Measurements from ENCODE around the gene SMC6. TPM values are rescaled to one million over a fixed set of nuclear protein-coding genes. Genes with fewer than 3 reads are reported as not detected.

The SMC6 gene
- polyA plus RNA-seq, 1 of the 3 experiments (the other 2 are of a cell fraction), result 6.5 TPM

DNA sequence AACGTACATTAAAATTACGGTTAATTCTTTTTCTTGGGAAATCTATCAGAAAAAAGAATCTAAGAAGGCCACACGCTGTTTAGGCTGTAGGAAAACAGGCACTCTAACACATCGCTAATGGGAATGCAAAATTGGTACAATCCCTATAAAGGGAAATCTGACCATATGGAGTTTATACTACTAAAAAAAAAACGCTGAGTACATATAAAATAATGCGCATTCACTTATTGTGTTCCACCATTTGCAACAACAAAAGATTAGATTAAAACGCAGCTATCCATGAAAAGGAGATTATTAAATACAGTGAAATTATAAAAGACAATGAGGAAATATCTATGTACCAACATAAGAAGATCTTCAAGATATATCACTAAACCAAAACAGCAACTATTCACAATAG is 62.8 kb downstream of the SMC6 start:
- Histone ChIP-seq H3K27ac (ENCODE audit: low read depth in 2 of 2, low read length in 1 of 2) (no peak overlapping the region), H3K9me2 (no peaks in the 10 kb centered on the region), H3K79me2 (ENCODE audit: insufficient read depth) (peaks cover 9% of the 10 kb centered on the region), H3K4me1 (ENCODE audit: control insufficient read depth in 1 of 2, insufficient read depth in 2 of 2, low read depth in 1 of 2, low read length in 1 of 2) (no peaks in the 10 kb centered on the region), H3F3A (replicated peaks; ENCODE audit: insufficient read depth) (peaks cover 15% of the 10 kb centered on the region), H3K27me3 (ENCODE audit: insufficient read depth) (no peaks in the 10 kb centered on the region), H4K20me1 (ENCODE audit: insufficient read depth) (no peaks in the 10 kb centered on the region), H2AFZ (ENCODE audit: low read depth) (no peak overlapping the region), H3K4me2 (no peak overlapping the region), H3K9ac (no peak overlapping the region), H3K4me3 (ENCODE audit: low read depth in 2 of 2, low read length in 1 of 2) (no peak overlapping the region), H3K36me3 (replicated peaks in 1 of 2; ENCODE audit: control insufficient read depth in 1 of 2, insufficient read depth in 2 of 2, low read length in 1 of 2) (peaks cover 59 to 72% of the 10 kb centered on the region in 2 experiments), H3K9me3 (no peaks in the 10 kb centered on the region)
- CTCF ChIA-PET, result interaction anchor here (1.0 to 2.1 kb wide), 3 partner anchors 8 to 45 kb away, joined by 3 to 4 read pairs (median 3); no protein-coding TSS in a partner anchor
- DNase-seq, result no peak
- TF ChIP-seq TAF1 (IDR thresholded peaks at IDR 0.05; ENCODE audit: borderline replicate concordance, low read depth, low read length) (no peak), REST (IDR thresholded peaks at IDR 0.05; ENCODE audit: low read depth, low read length) (no peak), MXI1 (IDR thresholded peaks at IDR 0.05; ENCODE audit: low read depth, low read length) (no peak), RCOR1 (IDR thresholded peaks at IDR 0.05; ENCODE audit: low read length) (no peak)
- TF ChIP-seq, protein P1, sequence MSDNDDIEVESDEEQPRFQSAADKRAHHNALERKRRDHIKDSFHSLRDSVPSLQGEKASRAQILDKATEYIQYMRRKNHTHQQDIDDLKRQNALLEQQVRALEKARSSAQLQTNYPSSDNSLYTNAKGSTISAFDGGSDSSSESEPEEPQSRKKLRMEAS (IDR thresholded peaks at IDR 0.05; ENCODE audit: low read depth), result no peak
- POLR2A ChIA-PET, result no interaction called here
- 98% methylated on average over 7 of the region's 7 CpGs for WGBS (ENCODE audit: low lambda C conversion rate)

DNA sequence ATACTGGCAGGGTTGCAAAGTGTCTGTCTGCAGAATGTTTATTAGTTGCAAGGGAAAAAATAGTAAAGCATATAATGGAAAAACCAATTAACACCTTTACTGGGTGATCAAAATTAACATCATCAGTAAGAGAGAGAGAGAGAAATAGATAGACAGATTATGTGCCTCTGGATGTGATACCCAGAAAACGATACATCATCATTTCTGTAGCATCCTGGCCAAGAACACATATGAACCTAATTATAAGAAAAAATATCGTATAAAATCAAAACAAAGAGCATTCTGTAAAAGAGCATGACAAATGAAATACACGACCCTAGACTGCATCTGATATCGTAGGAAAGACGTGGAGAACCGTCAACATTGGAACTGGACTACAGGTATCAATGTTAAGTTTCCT is 64.6 kb downstream of the SMC6 start:
- Histone ChIP-seq H3K9me3 (no peaks in the 10 kb centered on the region), H3K9ac (no peak overlapping the region), H3K4me3 (ENCODE audit: low read depth in 2 of 2, low read length in 1 of 2) (no peak overlapping the region), H3K9me2 (0 out of 2 replicates have a peak, but pooled peaks cover 4% of the 10 kb centered on the region), H2AFZ (ENCODE audit: low read depth) (no peak overlapping the region), H4K20me1 (ENCODE audit: insufficient read depth) (no peaks in the 10 kb centered on the region), H3K79me2 (ENCODE audit: insufficient read depth) (peaks cover 9% of the 10 kb centered on the region), H3K4me1 (ENCODE audit: control insufficient read depth in 1 of 2, insufficient read depth in 2 of 2, low read depth in 1 of 2, low read length in 1 of 2) (no peaks in the 10 kb centered on the region), H3K27ac (ENCODE audit: low read depth in 2 of 2, low read length in 1 of 2) (no peak overlapping the region), H3F3A (replicated peaks; ENCODE audit: insufficient read depth) (peaks cover 15% of the 10 kb centered on the region), H3K27me3 (ENCODE audit: insufficient read depth) (no peaks in the 10 kb centered on the region), H3K4me2 (no peak overlapping the region), H3K36me3 (replicated peaks in 1 of 2; ENCODE audit: control insufficient read depth in 1 of 2, insufficient read depth in 2 of 2, low read length in 1 of 2) (peaks cover 49 to 63% of the 10 kb centered on the region in 2 experiments)
- CTCF ChIA-PET, result interaction anchor here (0.6 to 2.1 kb wide), 2 partner anchors 20 to 914 kb away, joined by 3 to 4 read pairs; no protein-coding TSS in a partner anchor
- POLR2A ChIA-PET, result no interaction called here
- no peak for DNase-seq
- TF ChIP-seq FOXJ3 (CRISPR knock-in tag; IDR thresholded peaks at IDR 0.05) (no peak), ELF1 (IDR thresholded peaks at IDR 0.05) (no peak), SIN3A (IDR thresholded peaks at IDR 0.05; ENCODE audit: borderline replicate concordance, low read depth, low read length) (no peak), EP300 (IDR thresholded peaks at IDR 0.05; ENCODE audit: borderline replicate concordance in 1 of 2, low read depth in 1 of 2, low read length in 1 of 2) (no peak), FOXM1 (IDR thresholded peaks at IDR 0.05; ENCODE audit: low read depth) (no peak), TEAD4 (IDR thresholded peaks at IDR 0.05; ENCODE audit: borderline replicate concordance, insufficient read depth) (no peak), GABPA (IDR thresholded peaks at IDR 0.05; ENCODE audit: low read depth) (no peak), MXI1 (IDR thresholded peaks at IDR 0.05; ENCODE audit: low read depth, low read length) (no peak), CTCF (IDR thresholded peaks at IDR 0.05) (no peak), TAF1 (IDR thresholded peaks at IDR 0.05; ENCODE audit: borderline replicate concordance, low read depth, low read length) (no peak)
- TF ChIP-seq, protein P1 (IDR thresholded peaks at IDR 0.05; ENCODE audit: low read depth), result no peak
- WGBS (ENCODE audit: low lambda C conversion rate), result 65% methylated on average over 6 of the region's 6 CpGs
